OCI-LY1 (cell line): Measurements from ENCODE around the gene MEFV.

Experiments used
- H2AFZ ChIP-seq: fragments of 200-600 bp; sonication (generic), shearing (Covaris generic); 2 replicates; pipeline ENCODE4 v1.6.0; 2014; ENCODE audit warnings: antibody characterized with exemption, mild to moderate bottlenecking, low read length
- H3F3A ChIP-seq: fragments of 200-600 bp; sonication (generic), shearing (Covaris generic); 2 replicates; pipeline ENCODE4 v1.6.0; 2014; ENCODE audit warnings: mild to moderate bottlenecking, antibody characterized with exemption, low read length, moderate library complexity; ENCODE audit not compliant: insufficient read depth
- H3K27ac ChIP-seq: fragments of 200-600 bp; sonication (generic); 2 replicates; pipeline ENCODE4 v1.5.1; 2014; ENCODE audit warnings: low read length, mixed run types, mild to moderate bottlenecking, low read depth; ENCODE audit not compliant: poor library complexity, severe bottlenecking
- H3K27me3 ChIP-seq: fragments of 200-600 bp; sonication (generic); 2 replicates; pipeline ENCODE4 v1.6.0; 2014; ENCODE audit warnings: antibody characterized with exemption, mild to moderate bottlenecking, low read length, moderate library complexity; ENCODE audit not compliant: insufficient read depth
- H3K36me3 ChIP-seq: fragments of 200-600 bp; sonication (generic); 2 replicates; pipeline ENCODE4 v1.6.1; 2014; ENCODE audit warnings: mild to moderate bottlenecking, antibody characterized with exemption, low read length, moderate library complexity, mixed read lengths; ENCODE audit not compliant: insufficient read depth
- H3K4me1 ChIP-seq: fragments of 200-600 bp; sonication (generic); 2 replicates; pipeline ENCODE4 v1.5.1; 2014; ENCODE audit warnings: mild to moderate bottlenecking, low read length, moderate library complexity; ENCODE audit not compliant: insufficient read depth, severe bottlenecking
- H3K4me2 ChIP-seq: fragments of 200-600 bp; sonication (generic), shearing (Covaris generic); 2 replicates; pipeline ENCODE4 v1.6.1; 2014; ENCODE audit warnings: low read length
- H3K4me3 ChIP-seq: fragments of 200-600 bp; sonication (generic); 2 replicates; pipeline ENCODE4 v1.5.1; 2014; ENCODE audit warnings: low read length, low read depth, mild to moderate bottlenecking, mixed read lengths; ENCODE audit not compliant: poor library complexity, severe bottlenecking
- H3K79me2 ChIP-seq: fragments of 200-600 bp; shearing (Covaris generic); 2 replicates; pipeline ENCODE4 v1.6.1; 2016; ENCODE audit warnings: mixed run types, low read length, mixed read lengths; ENCODE audit not compliant: insufficient read depth
- H3K9ac ChIP-seq: fragments of 200-600 bp; sonication (generic), shearing (Covaris generic); 2 replicates; pipeline ENCODE4 v1.6.1; 2014; ENCODE audit warnings: mild to moderate bottlenecking, low read length, mixed read lengths
- H3K9me2 ChIP-seq: fragments of 200-600 bp; sonication (generic), shearing (Covaris generic); 2 replicates; pipeline ENCODE4 v1.6.1; 2014; ENCODE audit warnings: low read depth, mild to moderate bottlenecking, low read length, mixed read lengths
- H3K9me3 ChIP-seq: fragments of 200-600 bp; shearing (Covaris generic); 2 replicates; pipeline ENCODE4 v1.6.1; 2014; ENCODE audit warnings: low read length, mixed read lengths
- H4K20me1 ChIP-seq: fragments of 200-600 bp; sonication (generic), shearing (Covaris generic); 2 replicates; pipeline ENCODE4 v1.6.0; 2016; ENCODE audit warnings: mild to moderate bottlenecking, low read length; ENCODE audit not compliant: insufficient read depth
- EZH2 ChIP-seq: fragments of 200-600 bp; sonication (generic), shearing (Covaris generic); IDR thresholded peaks from 2 replicates; pipeline ENCODE4 v1.8.0; 2017; ENCODE audit warnings: borderline replicate concordance, mixed run types, mild to moderate bottlenecking, antibody characterized with exemption, low read length, moderate library complexity, mixed read lengths
- TF ChIP-seq, protein P1 (sequence below): fragments of 200-600 bp; sonication (generic), shearing (Covaris generic); IDR thresholded peaks from 2 replicates; pipeline ENCODE4 v1.5.1; 2017; ENCODE audit warnings: mild to moderate bottlenecking, antibody characterized with exemption, low read length, moderate library complexity, mixed read lengths

Gene MEFV

DNA sequence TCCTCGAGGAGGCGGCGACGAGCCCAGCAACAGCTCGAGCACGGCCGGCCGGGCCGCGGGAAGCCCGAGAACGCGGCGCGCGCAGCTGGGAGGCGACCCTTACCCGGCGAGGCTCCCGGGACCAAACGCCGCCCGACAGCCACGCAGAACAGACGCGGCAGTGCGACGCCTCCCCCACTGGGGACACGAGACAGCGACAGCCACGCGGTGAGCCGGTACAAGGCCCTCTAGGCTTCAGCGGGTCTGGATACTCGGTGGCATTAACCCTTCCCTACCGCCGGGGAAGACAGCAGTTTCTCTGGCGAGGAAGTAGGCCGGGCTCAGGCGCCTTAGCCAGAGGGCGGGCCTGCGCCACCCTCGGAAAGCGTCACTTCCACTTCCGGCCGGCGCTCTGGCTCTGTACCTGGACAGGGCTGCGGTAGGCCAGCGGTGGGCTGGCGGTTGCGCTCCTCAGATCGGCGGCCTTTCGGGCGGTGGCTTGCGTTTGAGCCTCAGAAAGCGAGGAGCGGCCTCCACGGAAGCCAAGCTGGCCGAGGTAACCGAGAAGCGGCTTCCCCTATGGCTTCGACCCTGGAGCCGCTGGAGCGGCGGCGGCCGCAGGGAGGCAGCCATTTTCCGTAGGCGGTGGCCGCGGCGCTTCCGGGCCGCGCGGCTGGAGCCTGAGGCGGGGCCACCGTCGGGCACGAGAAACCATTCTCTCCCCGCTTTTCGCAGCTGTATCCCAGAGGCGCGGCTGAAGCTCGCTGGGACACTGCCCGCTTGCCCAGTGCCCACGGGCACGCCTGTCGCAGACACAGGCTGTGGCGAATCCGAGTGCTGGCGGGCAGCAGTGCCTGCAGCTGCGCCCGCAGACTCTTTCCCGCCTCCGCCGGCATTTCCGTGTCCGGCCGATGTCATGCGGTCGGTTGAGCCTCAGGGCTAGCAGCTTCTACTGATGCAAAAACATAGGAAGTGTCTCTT is 49.0 kb upstream of the MEFV start, which contains the start of the genes TIGD7 and ZNF75A:
Gene TIGD7, minus strand, starts transcription at position 322 of the 960 bp plus-strand sequence. CDS start 4,816 bp downstream, outside the sequence.
Gene ZNF75A, plus strand, starts transcription at position 389 of the 960 bp plus-strand sequence. CDS start 2,932 bp downstream, outside the sequence.
- H3K27ac ChIP-seq, result no peak within 1 kb of the TSS
- H3K36me3 ChIP-seq, result peaks cover 44% of the 10 kb centered on the region
- H2AFZ ChIP-seq, result 0 out of 2 replicates have a peak within 1 kb of the TSS, but pooled peaks have one; percentile 11
- H3K9ac ChIP-seq, result peak within 1 kb of the TSS; percentile 65
- H3K4me3 ChIP-seq, result peak within 1 kb of the TSS; percentile 68
- H3F3A ChIP-seq, result no peaks in the 10 kb centered on the region
- TF ChIP-seq EZH2, result no peak
- TF ChIP-seq, protein P1, sequence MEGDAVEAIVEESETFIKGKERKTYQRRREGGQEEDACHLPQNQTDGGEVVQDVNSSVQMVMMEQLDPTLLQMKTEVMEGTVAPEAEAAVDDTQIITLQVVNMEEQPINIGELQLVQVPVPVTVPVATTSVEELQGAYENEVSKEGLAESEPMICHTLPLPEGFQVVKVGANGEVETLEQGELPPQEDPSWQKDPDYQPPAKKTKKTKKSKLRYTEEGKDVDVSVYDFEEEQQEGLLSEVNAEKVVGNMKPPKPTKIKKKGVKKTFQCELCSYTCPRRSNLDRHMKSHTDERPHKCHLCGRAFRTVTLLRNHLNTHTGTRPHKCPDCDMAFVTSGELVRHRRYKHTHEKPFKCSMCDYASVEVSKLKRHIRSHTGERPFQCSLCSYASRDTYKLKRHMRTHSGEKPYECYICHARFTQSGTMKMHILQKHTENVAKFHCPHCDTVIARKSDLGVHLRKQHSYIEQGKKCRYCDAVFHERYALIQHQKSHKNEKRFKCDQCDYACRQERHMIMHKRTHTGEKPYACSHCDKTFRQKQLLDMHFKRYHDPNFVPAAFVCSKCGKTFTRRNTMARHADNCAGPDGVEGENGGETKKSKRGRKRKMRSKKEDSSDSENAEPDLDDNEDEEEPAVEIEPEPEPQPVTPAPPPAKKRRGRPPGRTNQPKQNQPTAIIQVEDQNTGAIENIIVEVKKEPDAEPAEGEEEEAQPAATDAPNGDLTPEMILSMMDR, result 0 out of 2 replicates have a peak, but pooled peaks have one; percentile 14
- H3K79me2 ChIP-seq, result no peaks in the 10 kb centered on the region
- H4K20me1 ChIP-seq, result no peaks in the 10 kb centered on the region
- H3K27me3 ChIP-seq, result no peaks in the 10 kb centered on the region
- H3K9me3 ChIP-seq, result peaks cover 15% of the 10 kb centered on the region
- H3K9me2 ChIP-seq, result no peaks in the 10 kb centered on the region
- peak within 1 kb of the TSS; percentile 69 for H3K4me2 ChIP-seq
- H3K4me1 ChIP-seq, result peaks cover 16% of the 10 kb centered on the region

DNA sequence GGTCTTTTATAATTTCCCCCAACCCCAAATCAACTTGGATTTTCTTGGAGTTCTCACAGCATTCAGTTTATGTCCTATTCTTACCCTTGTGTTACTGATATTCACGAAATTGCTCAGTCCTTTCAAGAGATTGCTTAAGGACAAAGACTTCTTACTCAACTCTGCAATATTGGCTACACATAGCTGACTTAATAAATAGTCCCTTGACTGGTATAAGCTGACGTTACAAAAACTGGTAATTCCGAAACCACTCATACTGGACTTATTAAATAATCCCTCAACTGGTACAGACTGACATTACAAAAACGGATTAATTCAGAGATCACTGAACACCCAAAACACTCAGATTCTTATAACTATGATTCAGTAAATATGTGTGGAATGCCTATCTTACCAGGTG is 47.9 kb upstream of the MEFV start:
- peaks cover 45% of the 10 kb centered on the region for H3K36me3 ChIP-seq
- no peak overlapping the region for H3K27ac ChIP-seq

DNA sequence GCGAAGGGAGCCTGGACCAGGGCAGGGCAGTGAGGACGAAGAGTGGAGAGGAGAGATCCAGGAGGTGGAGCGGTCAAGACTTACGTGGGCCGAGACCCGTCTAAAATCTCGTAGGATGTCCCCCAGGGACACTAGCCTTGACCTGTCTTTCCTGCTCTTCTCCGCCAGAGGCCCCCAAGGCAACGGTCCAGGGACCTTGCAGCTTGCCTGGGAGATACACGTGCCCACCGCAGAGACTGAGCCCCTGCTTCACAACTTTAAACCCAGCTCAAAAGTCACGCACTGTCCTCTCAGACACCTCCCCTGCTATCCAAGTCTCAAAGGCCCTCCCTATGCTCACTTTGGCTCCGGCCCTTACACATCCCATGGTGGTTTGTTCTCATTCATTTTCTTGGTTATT is 39.4 kb upstream of the MEFV start:
- Histone ChIP-seq H3K9me3 (peaks cover 60% of the 10 kb centered on the region), H3F3A (no peaks in the 10 kb centered on the region), H3K4me2 (no peak overlapping the region), H3K4me3 (no peak overlapping the region), H3K27me3 (no peaks in the 10 kb centered on the region), H3K27ac (no peak overlapping the region), H3K4me1 (no peaks in the 10 kb centered on the region), H3K9ac (no peak overlapping the region), H3K9me2 (no peaks in the 10 kb centered on the region), H3K79me2 (no peaks in the 10 kb centered on the region), H3K36me3 (peaks cover 59% of the 10 kb centered on the region), H4K20me1 (no peaks in the 10 kb centered on the region), H2AFZ (no peak overlapping the region)
- TF ChIP-seq, protein P1, result no peak
- no peak for TF ChIP-seq EZH2

More for the DNA sequence above, 47.9 kb upstream of the MEFV start:
- Histone ChIP-seq H3K27me3 (no peaks in the 10 kb centered on the region), H3K4me1 (peaks cover 16% of the 10 kb centered on the region), H3K9ac (no peak overlapping the region), H3K4me2 (peak overlapping the region; percentile 69; the same call in 1 of the 2 replicates), H4K20me1 (no peaks in the 10 kb centered on the region), H3K79me2 (no peaks in the 10 kb centered on the region), H3K4me3 (peak overlapping the region; percentile 68), H3F3A (no peaks in the 10 kb centered on the region), H2AFZ (no peak overlapping the region), H3K9me3 (peaks cover 24% of the 10 kb centered on the region), H3K9me2 (no peaks in the 10 kb centered on the region)
- TF ChIP-seq, protein P1, result no peak
- no peak for TF ChIP-seq EZH2
